Hematopoietic multipotent progenitor cell treated with erythropoietin and hydrocortisone succinate and interleukin-3 and kit ligand, for 17 days (in vitro differentiated cells): ENCODE data around the gene ITGB2.

ENCODE experiments used
- DNase-seq: peaks from one replicate; pipeline ENCODE4 v3.0.0-alpha.2; 2015; ENCODE audit warnings: low spot score

ITGB2 gene

GRCh38 chr21:44910229-44911067 lies 10.3 kb downstream of the ITGB2 start:
- no peak for DNase-seq

- DNase-seq: no peak
Observed at GRCh38 chr21:44909719-44910118, 11.0 kb downstream of the ITGB2 start.

- no peak for DNase-seq
Observed at GRCh38 chr21:44908908-44909307, 11.8 kb downstream of the ITGB2 start.

GRCh38 chr21:44907966-44908895 lies 12.5 kb downstream of the ITGB2 start:
- no peak for DNase-seq

GRCh38 chr21:44907225-44907965 lies 13.3 kb downstream of the ITGB2 start:
- no peak for DNase-seq

- no peak for DNase-seq
Observed at GRCh38 chr21:44905728-44906090, 15.0 kb downstream of the ITGB2 start.

GRCh38 chr21:44905016-44905727 lies 15.5 kb downstream of the ITGB2 start:
- no peak for DNase-seq

- DNase-seq: no peak
Observed at GRCh38 chr21:44904141-44904923, 16.4 kb downstream of the ITGB2 start.

GRCh38 chr21:44903689-44904088 lies 17.0 kb downstream of the ITGB2 start:
- DNase-seq: no peak

- no peak for DNase-seq
Observed at GRCh38 chr21:44903050-44903685, 17.5 kb downstream of the ITGB2 start.

- no peak for DNase-seq
Observed at GRCh38 chr21:44902268-44903049, 18.2 kb downstream of the ITGB2 start.

- no peak for DNase-seq
Observed at GRCh38 chr21:44901391-44902074, 19.2 kb downstream of the ITGB2 start.

- DNase-seq: no peak
Observed at GRCh38 chr21:44900559-44901251, 20.0 kb downstream of the ITGB2 start.

GRCh38 chr21:44899768-44900558 lies 20.7 kb downstream of the ITGB2 start:
- no peak for DNase-seq

- no peak for DNase-seq
Observed at GRCh38 chr21:44898851-44899767, 21.6 kb downstream of the ITGB2 start.

GRCh38 chr21:44898011-44898488 lies 22.6 kb downstream of the ITGB2 start:
- no peak for DNase-seq
